ENCODE results near the gene SOX1.

DNA sequence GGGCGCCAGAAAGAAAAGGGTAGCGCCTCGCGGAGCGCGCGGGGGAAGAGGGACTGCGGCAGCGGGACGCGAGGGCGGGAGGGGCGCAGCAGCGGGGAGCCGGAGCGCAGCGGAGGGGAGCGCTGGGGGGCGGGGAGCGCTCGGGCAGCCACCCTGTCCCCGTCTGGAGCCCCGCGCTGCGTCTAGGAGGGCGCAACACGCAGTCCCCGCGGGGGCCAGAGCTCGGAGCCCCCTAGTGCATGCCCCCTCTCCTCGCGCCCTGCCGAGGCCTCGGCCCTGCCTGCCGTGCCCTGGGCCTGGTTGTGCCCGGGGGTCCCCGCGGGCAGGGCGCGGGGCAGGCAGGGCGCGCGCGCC lies 37.9 kb downstream of the SOX1 start:
- no peak for TF ChIP-seq POLR2A (IDR thresholded peaks at IDR 0.05)
- TF ChIP-seq, protein P1, sequence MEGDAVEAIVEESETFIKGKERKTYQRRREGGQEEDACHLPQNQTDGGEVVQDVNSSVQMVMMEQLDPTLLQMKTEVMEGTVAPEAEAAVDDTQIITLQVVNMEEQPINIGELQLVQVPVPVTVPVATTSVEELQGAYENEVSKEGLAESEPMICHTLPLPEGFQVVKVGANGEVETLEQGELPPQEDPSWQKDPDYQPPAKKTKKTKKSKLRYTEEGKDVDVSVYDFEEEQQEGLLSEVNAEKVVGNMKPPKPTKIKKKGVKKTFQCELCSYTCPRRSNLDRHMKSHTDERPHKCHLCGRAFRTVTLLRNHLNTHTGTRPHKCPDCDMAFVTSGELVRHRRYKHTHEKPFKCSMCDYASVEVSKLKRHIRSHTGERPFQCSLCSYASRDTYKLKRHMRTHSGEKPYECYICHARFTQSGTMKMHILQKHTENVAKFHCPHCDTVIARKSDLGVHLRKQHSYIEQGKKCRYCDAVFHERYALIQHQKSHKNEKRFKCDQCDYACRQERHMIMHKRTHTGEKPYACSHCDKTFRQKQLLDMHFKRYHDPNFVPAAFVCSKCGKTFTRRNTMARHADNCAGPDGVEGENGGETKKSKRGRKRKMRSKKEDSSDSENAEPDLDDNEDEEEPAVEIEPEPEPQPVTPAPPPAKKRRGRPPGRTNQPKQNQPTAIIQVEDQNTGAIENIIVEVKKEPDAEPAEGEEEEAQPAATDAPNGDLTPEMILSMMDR (IDR thresholded peaks at IDR 0.05) = no peak

All from heart left ventricle (tissue), 13 donors.